GM12891 (cell line): ENCODE data around the gene YDJC.

Experiments used
- PAX5 ChIP-seq: IDR thresholded peaks from 2 replicates; pipeline ENCODE4 v1.6.1; 2011; ENCODE audit warnings: low read length, moderate library complexity, mild to moderate bottlenecking; ENCODE audit not compliant: insufficient read depth, severe bottlenecking
- POLR2A ChIP-seq: IDR thresholded peaks from 2 replicates; pipeline ENCODE4 v1.6.1; 2011; ENCODE audit warnings: low read depth, low read length, control low read depth
- POLR2AphosphoS5 ChIP-seq: IDR thresholded peaks from 2 replicates; pipeline ENCODE4 v1.6.1; 2011; ENCODE audit warnings: low read depth, low read length, control low read depth
- POU2F2 ChIP-seq: IDR thresholded peaks from 2 replicates; pipeline ENCODE4 v1.6.1; 2011; ENCODE audit warnings: low read depth, mild to moderate bottlenecking, control low read depth, low read length, moderate library complexity
- SPI1 ChIP-seq: IDR thresholded peaks from 2 replicates; pipeline ENCODE4 v1.6.1; 2011; ENCODE audit warnings: low read depth, low read length, control low read depth
- TAF1 ChIP-seq: IDR thresholded peaks from 2 replicates; pipeline ENCODE4 v1.6.1; 2011; ENCODE audit warnings: low read depth, low read length, control low read depth

DNA sequence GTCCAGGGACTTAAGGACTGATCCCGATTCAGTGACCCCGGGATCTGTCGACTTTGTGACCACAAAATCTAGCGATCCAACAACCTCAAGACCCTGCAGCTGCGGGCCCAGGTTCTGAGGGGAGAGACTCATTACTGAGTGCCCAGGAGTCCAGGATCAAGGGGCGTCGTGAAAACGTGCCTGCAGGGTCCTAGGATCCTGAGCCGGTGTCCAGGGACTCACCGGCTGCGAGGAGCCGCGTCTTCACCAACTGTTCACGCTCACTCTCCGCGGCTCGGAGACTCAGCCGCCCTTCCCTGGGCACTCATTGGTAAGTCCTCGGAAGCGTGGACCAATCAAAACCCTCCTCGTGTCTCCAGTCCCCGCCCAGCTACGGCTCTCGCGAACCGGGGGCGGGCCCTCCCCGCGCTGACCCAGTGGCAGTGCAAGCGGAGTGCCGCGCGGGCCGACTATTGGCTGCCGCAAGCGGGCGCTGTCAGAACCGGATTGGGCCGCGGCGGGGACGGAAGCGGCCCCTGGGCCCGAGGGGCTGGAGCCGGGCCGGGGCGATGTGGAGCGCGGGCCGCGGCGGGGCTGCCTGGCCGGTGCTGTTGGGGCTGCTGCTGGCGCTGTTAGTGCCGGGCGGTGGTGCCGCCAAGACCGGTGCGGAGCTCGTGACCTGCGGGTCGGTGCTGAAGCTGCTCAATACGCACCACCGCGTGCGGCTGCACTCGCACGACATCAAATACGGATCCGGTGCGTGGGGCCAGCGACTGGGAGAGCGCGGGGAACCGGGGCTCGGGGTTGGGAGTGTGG is 12.2 kb upstream of the YDJC start, which contains the start of gene SDF2L1:
- peak; percentile 71 for TF ChIP-seq POLR2A
- TF ChIP-seq POLR2AphosphoS5 = peak; percentile 25; the same call in 1 of the 2 replicates
- no peak for TF ChIP-seq POU2F2
- no peak for TF ChIP-seq TAF1
- TF ChIP-seq SPI1 = no peak
- TF ChIP-seq PAX5 = no peak
